Measurements from ENCODE around the gene TFB1M. TPM values are rescaled to one million over a fixed set of nuclear protein-coding genes. Genes with fewer than 3 reads are reported as not detected.

Gene TFB1M
- total and polyA plus RNA-seq, 9 of the 15 experiments (the other 6 are each of a cell fraction or from before 2014, with no cell fraction given), result 34.6 to 145 (median 40.4) TPM

- no TSS peak for BruUV-seq (replicated peaks)
- Histone ChIP-seq H3K9ac (ENCODE audit: insufficient read depth in 1 of 2, low read depth in 2 of 2, low read length in 2 of 2) (no peak overlapping the region), H2AFZ (ENCODE audit: low read depth, low read length) (no peak overlapping the region), H3K27ac (ENCODE audit: extremely low read depth, low read depth, low read length) (no peak overlapping the region), H3K36me3 (ENCODE audit: control insufficient read depth, insufficient read depth, low read length) (no peaks in the 10 kb centered on the region), H3K4me1 (replicated peaks in 1 of 2; ENCODE audit: control insufficient read depth in 2 of 2, insufficient read depth in 2 of 2, low read length in 2 of 2) (no peaks in the 10 kb centered on the region), H3K4me2 (ENCODE audit: insufficient read depth, low read length) (no peak overlapping the region), H3K9me3 (replicated peaks; ENCODE audit: control insufficient read depth, insufficient read depth, low read depth, low read length) (peaks cover 6% of the 10 kb centered on the region; the same call in 1 of the 2 replicates), H3K9me1 (ENCODE audit: control insufficient read depth, insufficient read depth, low read length) (no peaks in the 10 kb centered on the region), H3K4me3 (no peak overlapping the region), H4K20me1 (replicated peaks; ENCODE audit: control insufficient read depth, insufficient read depth, low read length) (no peaks in the 10 kb centered on the region), H3K27me3 (ENCODE audit: control insufficient read depth in 2 of 2, insufficient read depth in 2 of 2, low read length in 2 of 2) (no peaks in the 10 kb centered on the region), H3K79me2 (ENCODE audit: control insufficient read depth, insufficient read depth, low read length) (no peaks in the 10 kb centered on the region)
- intact Hi-C loops (cut with micrococcal nuclease) (no loop called here), in situ Hi-C loops (cut with MboI) (no loop called here)
- ChIA-PET POLR2A (no interaction called here), CTCF (ENCODE audit: low intra/inter-chr PET ratio) (no interaction called here)
- DNase-seq (ENCODE audit: extremely low read depth in 1 of 4, low spot score in 3 of 4) (no peak), FAIRE-seq (no peak), ATAC-seq (no peak)
- TF ChIP-seq TCF15 (CRISPR knock-in tag; IDR thresholded peaks at IDR 0.05), result no peak
- TF ChIP-seq TFAM (CRISPR knock-in tag; conservative IDR thresholded peaks at IDR 0.05), result no peak
Measured at GRCh38 chr6:155352811-155353210, 38.5 kb upstream of the TFB1M start.

DNA sequence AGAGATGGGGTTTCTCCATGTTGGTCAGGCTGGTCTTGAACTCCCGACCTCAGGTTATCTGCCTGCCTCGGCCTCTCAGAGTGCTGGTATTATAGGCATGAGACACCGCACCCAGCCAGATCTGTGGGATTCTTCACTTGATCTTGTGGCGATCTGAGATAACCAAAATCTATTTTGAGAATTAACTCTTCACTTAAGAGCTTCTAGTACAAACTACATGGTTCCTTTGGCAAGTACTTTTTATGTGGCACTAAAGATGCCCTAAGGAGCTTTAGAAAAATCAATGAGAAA, 37.8 kb upstream of the TFB1M start:
- ChIA-PET POLR2A (no interaction called here), CTCF (ENCODE audit: low intra/inter-chr PET ratio) (no interaction called here)
- Histone ChIP-seq H3K27me3 (ENCODE audit: control insufficient read depth in 2 of 2, insufficient read depth in 2 of 2, low read length in 2 of 2) (no peaks in the 10 kb centered on the region), H3K4me3 (no peak overlapping the region), H4K20me1 (replicated peaks; ENCODE audit: control insufficient read depth, insufficient read depth, low read length) (no peaks in the 10 kb centered on the region), H3K36me3 (ENCODE audit: control insufficient read depth, insufficient read depth, low read length) (no peaks in the 10 kb centered on the region), H3K4me1 (replicated peaks in 1 of 2; ENCODE audit: control insufficient read depth in 2 of 2, insufficient read depth in 2 of 2, low read length in 2 of 2) (no peaks in the 10 kb centered on the region), H3K27ac (ENCODE audit: extremely low read depth, low read depth, low read length) (no peak overlapping the region), H3K9me3 (replicated peaks; ENCODE audit: control insufficient read depth, insufficient read depth, low read depth, low read length) (peaks cover 6% of the 10 kb centered on the region; the same call in 1 of the 2 replicates), H3K4me2 (ENCODE audit: insufficient read depth, low read length) (no peak overlapping the region), H3K9ac (ENCODE audit: insufficient read depth in 1 of 2, low read depth in 2 of 2, low read length in 2 of 2) (no peak overlapping the region), H3K79me2 (ENCODE audit: control insufficient read depth, insufficient read depth, low read length) (no peaks in the 10 kb centered on the region), H2AFZ (ENCODE audit: low read depth, low read length) (no peak overlapping the region), H3K9me1 (ENCODE audit: control insufficient read depth, insufficient read depth, low read length) (no peaks in the 10 kb centered on the region)
- WGBS (ENCODE audit: insufficient coverage, low coverage, missing lambda C conversion rate), result 2% methylated on average over 4 of the region's 4 CpGs
- TF ChIP-seq ZBTB11 (CRISPR knock-in tag; IDR thresholded peaks at IDR 0.05) (no peak), SMAD2 (IDR thresholded peaks at IDR 0.05; ENCODE audit: low read depth, low read length) (no peak), IRF1 (CRISPR knock-in tag; IDR thresholded peaks at IDR 0.05; ENCODE audit: borderline replicate concordance) (no peak), GMEB1 (CRISPR knock-in tag; IDR thresholded peaks at IDR 0.05) (no peak), ZNF165 (CRISPR knock-in tag; IDR thresholded peaks at IDR 0.05; ENCODE audit: borderline replicate concordance) (no peak), ZNF140 (CRISPR knock-in tag; IDR thresholded peaks at IDR 0.05) (no peak)
- DNase-seq (ENCODE audit: extremely low read depth in 1 of 4, low spot score in 3 of 4) (no peak), FAIRE-seq (no peak), ATAC-seq (no peak)
- intact Hi-C loops (cut with micrococcal nuclease) (no loop called here), in situ Hi-C loops (cut with MboI) (no loop called here)
- no TSS peak for BruUV-seq (replicated peaks)
